Ovary (tissue), 3 donors: ENCODE measurements around the gene RBAK.

ENCODE experiments used
- CTCF ChIP-seq, 3 donors: fragments of 450-650 bp in 2 of 3; fragments of 200-600 bp in 1 of 3; IDR thresholded peaks; one replicate each; pipeline versions ENCODE4 v1.5.1 to v1.8.0; 2016 to 2022; ENCODE audit warnings: antibody characterized with exemption in 3 of 3, mild to moderate bottlenecking in 1 of 3
- POLR2A ChIP-seq: fragments of 450-650 bp; IDR thresholded peaks from one replicate; pipeline ENCODE4 v1.6.1; 2017; ENCODE audit warnings: antibody characterized with exemption, mild to moderate bottlenecking, moderate library complexity
- donor health status: DM: no; HTN: no; CAD: no.

- TF ChIP-seq CTCF (IDR thresholded peaks at IDR 0.05) (no peak), POLR2A (no peak)
These were observed 9.2 kb upstream of the RBAK start for GRCh38 chr7:5036446-5036845.
